HG03571 (cell line): Measurements from ENCODE around the gene TNFAIP3.
"Not testable (repeated sequence)": the region's sequence is repeated elsewhere in the genome, so short reads cannot be mapped to it uniquely, and the experiment has no call there.

Experiments
- ATAC-seq: cut with Tn5 transposase; IDR thresholded peaks from one replicate; pipeline ENCODE4 v1.9.1; 2021; ENCODE audit not compliant: unreplicated experiment

The TNFAIP3 gene

GRCh38 chr6:137877606-137878005 is 10.5 kb downstream of the TNFAIP3 start:
- ATAC-seq = no peak

GRCh38 chr6:137878029-137878428 is 11.0 kb downstream of the TNFAIP3 start:
- no peak for ATAC-seq

DNA sequence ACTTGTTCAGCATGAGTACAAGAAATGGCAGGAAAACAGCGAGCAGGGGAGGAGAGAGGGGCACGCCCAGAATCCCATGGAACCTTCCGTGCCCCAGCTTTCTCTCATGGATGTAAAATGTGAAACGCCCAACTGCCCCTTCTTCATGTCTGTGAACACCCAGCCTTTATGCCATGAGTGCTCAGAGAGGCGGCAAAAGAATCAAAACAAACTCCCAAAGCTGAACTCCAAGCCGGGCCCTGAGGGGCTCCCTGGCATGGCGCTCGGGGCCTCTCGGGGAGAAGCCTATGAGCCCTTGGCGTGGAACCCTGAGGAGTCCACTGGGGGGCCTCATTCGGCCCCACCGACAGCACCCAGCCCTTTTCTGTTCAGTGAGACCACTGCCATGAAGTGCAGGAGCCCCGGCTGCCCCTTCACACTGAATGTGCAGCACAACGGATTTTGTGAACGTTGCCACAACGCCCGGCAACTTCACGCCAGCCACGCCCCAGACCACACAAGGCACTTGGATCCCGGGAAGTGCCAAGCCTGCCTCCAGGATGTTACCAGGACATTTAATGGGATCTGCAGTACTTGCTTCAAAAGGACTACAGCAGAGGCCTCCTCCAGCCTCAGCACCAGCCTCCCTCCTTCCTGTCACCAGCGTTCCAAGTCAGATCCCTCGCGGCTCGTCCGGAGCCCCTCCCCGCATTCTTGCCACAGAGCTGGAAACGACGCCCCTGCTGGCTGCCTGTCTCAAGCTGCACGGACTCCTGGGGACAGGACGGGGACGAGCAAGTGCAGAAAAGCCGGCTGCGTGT is 11.6 kb downstream of the TNFAIP3 start:
- ATAC-seq = no peak

DNA sequence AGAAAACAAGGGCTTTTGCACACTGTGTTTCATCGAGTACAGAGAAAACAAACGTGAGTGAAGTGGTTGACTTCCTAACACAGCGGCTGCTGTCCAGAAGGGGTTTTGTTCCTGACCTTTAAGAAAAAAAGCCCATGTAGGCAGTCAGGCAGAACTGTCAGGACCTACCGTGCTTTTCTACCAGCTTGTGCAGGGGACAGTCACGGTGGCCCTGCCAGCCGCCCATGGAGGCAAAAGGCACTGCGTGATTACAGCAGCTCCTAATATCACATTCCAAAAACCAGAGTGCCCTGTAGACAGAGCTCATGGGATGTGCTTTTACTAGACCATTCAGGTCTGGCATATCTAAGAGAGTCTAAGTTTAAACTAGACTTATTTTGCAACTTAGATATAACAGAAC is 12.2 kb downstream of the TNFAIP3 start:
- no peak for ATAC-seq

DNA sequence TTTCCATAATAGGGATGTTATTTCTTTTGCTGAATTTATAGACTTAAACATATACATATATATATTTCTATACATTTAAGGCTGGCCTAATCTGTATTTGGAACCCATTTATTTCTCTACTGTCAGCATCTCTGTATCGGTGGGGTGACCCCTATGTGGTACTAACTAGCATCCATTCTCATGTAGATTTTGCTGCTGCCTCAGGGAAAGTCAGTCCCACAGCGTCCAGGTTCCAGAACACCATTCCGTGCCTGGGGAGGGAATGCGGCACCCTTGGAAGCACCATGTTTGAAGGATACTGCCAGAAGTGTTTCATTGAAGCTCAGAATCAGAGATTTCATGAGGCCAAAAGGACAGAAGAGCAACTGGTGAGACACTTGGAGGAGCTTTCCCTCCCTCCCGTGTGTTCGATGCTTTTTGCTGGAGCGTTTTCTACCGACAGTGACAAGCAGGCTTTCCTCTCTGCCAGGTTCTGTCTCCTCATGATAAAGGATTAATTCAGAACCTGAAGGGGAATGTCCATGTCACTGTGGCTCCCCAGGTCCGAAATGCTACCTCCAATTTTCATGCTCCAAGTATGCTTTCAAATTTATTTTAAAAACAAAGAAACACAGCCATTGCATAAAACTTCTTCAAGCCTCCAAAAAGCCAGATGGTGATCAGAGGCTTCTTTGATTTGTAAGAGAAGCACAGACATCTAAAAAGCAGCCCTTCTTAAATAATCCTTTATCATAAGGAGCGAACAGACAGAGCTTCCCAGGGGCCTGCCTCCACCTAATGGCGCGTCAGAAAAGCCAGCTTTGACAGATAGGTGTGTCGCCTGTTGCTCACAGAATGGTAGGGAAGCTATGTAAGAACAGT is 13.1 kb downstream of the TNFAIP3 start:
- ATAC-seq = no peak

GRCh38 chr6:137880746-137881521 is 13.9 kb downstream of the TNFAIP3 start:
- ATAC-seq = no peak

- ATAC-seq = no peak
Measured at GRCh38 chr6:137881522-137881886, 14.4 kb downstream of the TNFAIP3 start.

DNA sequence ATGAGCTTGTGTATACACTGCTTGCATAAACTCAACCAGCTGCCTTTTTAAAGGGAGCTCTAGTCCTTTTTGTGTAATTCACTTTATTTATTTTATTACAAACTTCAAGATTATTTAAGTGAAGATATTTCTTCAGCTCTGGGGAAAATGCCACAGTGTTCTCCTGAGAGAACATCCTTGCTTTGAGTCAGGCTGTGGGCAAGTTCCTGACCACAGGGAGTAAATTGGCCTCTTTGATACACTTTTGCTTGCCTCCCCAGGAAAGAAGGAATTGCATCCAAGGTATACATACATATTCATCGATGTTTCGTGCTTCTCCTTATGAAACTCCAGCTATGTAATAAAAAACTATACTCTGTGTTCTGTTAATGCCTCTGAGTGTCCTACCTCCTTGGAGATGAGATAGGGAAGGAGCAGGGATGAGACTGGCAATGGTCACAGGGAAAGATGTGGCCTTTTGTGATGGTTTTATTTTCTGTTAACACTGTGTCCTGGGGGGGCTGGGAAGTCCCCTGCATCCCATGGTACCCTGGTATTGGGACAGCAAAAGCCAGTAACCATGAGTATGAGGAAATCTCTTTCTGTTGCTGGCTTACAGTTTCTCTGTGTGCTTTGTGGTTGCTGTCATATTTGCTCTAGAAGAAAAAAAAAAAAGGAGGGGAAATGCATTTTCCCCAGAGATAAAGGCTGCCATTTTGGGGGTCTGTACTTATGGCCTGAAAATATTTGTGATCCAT is 15.3 kb downstream of the TNFAIP3 start:
- ATAC-seq = no peak

DNA sequence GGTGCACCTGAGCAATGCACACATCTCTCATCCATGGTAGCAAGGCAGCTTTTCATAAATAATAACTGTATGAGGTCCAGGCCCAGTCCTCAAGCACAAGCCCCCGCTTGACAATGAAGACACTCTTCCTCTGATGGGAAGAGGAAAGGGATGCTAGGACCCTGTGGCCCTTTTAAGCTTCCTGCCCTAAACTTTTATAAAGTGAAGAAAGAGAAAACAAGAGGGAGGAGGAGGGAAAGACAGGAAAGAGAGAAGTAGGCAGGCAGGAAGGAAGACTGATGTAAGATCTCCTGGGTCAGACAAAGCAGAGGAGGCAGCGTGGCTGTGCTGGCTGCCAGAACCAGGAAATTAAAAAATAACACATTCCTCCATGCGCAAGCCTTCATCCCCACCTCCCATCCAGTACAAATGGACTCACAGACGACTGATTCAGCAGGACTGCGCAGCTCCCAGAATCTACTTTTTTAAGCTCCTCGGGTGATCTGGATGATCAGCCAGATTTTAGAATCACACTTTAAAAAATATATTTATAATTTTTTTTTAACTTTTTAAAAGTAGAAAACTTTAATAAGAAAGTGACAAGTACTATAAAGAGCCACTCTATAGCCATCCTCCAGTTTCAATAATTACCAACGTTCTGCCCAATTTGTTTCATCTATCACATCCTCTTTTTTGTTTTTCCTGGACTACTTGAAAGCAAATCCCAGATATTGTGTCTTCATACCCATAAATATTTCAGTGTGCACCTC is 16.5 kb downstream of the TNFAIP3 start:
- ATAC-seq = no peak

DNA sequence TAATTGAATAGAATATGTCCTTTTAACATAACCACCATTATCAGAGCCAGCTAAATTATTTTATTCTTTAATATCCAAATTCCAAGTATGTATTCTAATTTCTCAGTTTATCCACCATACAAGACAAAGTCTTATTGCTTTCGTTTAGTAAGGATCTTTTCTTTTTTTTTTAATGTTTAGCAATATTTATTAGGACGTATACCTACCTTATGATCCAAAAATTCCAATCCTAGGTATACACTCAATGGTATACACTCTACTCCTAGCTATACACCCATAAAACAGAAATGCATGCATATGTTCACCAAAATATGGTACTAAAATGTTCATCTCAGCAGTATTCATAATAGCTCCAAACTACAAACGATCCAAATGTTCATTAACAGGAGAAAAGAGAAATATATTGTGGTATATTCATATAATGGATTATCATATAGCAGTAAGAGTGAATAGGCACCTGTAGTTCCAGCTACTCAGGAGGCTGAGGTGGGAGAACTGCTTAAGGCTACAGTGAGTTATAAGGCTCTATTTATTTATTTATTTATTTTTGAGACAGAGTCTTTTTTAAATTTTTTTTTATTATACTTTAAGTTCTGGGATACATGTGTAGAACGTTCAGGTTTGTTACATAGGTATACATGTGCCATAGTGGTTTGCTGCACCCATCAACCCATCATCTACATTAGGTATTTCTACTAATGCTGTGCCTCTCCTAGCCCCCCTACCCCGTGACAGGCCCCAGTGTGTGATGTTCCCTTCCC is 17.3 kb downstream of the TNFAIP3 start:
- no peak for ATAC-seq

GRCh38 chr6:137884910-137885229 is 17.8 kb downstream of the TNFAIP3 start:
- not testable (repeated sequence) for ATAC-seq

DNA sequence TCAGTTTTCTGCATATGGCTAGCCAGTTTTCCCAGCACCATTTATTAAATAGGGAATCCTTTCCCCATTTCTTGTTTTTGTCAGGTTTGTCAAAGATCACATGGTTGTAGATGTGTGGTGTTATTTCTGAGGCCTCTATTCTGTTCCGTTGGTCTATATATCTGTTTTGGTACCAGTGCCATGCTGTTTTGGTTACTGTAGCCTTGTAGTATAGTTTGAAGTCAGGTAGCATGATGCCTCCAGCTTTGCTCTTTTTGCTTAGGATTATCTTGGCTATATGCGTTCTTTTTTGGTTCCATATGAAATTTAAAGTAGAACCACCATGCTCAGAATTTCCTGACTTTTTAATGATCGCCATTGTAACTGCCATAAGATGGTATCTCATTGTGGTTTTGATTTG is 19.2 kb downstream of the TNFAIP3 start:
- not testable (repeated sequence) for ATAC-seq

GRCh38 chr6:137890983-137891537 is 24.0 kb downstream of the TNFAIP3 start:
- no peak for ATAC-seq

DNA sequence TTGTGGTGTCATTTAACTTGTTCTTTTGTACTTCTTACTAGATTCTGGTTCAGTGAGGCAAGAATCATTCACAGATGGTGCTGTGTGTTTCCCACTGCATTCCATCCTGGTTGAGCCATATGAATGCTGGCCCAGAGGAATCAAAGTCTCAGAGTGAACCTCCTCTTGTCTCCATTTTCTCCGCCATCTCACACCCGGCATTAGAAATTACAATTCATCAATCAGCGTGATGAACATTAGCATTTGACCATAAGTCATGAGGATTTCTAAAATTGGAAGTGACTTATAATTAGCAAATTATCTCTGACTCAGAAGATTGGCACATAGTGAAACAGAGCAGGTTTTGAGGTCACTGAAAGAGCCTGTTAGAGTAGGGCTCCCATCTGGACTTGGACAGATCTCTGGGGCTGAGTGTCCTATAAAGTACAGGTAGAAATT is 25.2 kb downstream of the TNFAIP3 start:
- ATAC-seq = no peak

- ATAC-seq = no peak
Measured at GRCh38 chr6:137893181-137893580, 26.1 kb downstream of the TNFAIP3 start.

DNA sequence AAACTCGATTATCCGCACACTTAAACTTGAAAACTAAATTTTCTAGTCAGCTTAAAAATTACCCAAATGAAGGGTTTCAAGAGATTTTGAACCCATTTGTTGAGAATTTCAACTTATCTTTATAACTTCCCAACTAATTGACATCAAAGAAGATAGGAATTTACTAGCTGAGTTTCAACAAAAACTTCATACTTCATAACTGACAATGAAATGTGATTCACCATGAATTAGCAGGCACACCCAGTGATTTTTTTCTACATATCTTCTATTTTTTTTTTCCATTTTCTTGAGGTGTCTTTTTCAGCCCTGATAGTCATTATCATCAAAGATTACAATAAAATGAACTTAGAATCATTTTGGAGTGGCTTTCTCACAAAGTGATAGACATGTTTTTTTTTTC is 26.7 kb downstream of the TNFAIP3 start:
- ATAC-seq = no peak

GRCh38 chr6:137894378-137894777 is 27.3 kb downstream of the TNFAIP3 start:
- not testable (repeated sequence) for ATAC-seq

- no peak for ATAC-seq
Measured at GRCh38 chr6:137894779-137895385, 27.8 kb downstream of the TNFAIP3 start.

GRCh38 chr6:137896647-137897046 is 29.6 kb downstream of the TNFAIP3 start:
- no peak for ATAC-seq
